Bronchial epithelial cell (primary cell): ENCODE results near the gene PBRM1. TPM values are rescaled to one million over a fixed set of nuclear protein-coding genes. Genes with fewer than 3 reads are reported as not detected.
"Not testable (repeated sequence)": the region's sequence is repeated elsewhere in the genome, so short reads cannot be mapped to it uniquely, and the experiment has no call there.

Source experiments
- DNase-seq: peaks from one replicate; pipeline ENCODE4 v3.0.0-alpha.2; 2010; ENCODE audit warnings: low read depth
- FAIRE-seq: peaks from 2 replicates; lab custom pipeline; 2011; peaks lifted over from hg19 to GRCh38; lab: Jason Lieb, UNC
- H3K27me3 ChIP-seq: 2 replicates; pipeline ENCODE4 v1.5.1; 2011; ENCODE audit warnings: low read length; ENCODE audit not compliant: control insufficient read depth, insufficient read depth
- H3K36me3 ChIP-seq: 2 replicates; pipeline ENCODE4 v1.5.1; 2011; ENCODE audit warnings: low read length; ENCODE audit not compliant: control insufficient read depth, insufficient read depth
- H3K4me3 ChIP-seq: 2 replicates; pipeline ENCODE4 v1.5.1; 2011; ENCODE audit warnings: mild to moderate bottlenecking, low read depth, low read length, control low read depth
- CTCF ChIP-seq: IDR thresholded peaks from 2 replicates; pipeline ENCODE4 v1.5.1; 2011; ENCODE audit warnings: mild to moderate bottlenecking, moderate library complexity, low read length, control low read depth, inconsistent platforms; ENCODE audit not compliant: insufficient read depth, severe bottlenecking
- total RNA-seq: library from RNA; depleted of rRNA; stranded (reverse); fragments of >200 nt; gene quantifications from 2 replicates; pipeline ENCODE4 v1.2.1, GENCODE V29; 2014

PBRM1 gene
- total RNA-seq, 1 donor from 2014 or later, result 95.6 TPM

GRCh38 chr3:52679811-52680210 is 5.9 kb downstream of the PBRM1 start:
- DNase-seq (no peak), FAIRE-seq (no peak)
- Histone ChIP-seq H3K27me3 (no peaks in the 10 kb centered on the region), H3K4me3 (no peak overlapping the region), H3K36me3 (peaks cover 8% of the 10 kb centered on the region)
- no peak for TF ChIP-seq CTCF

- TF ChIP-seq CTCF, result no peak
- DNase-seq (no peak), FAIRE-seq (no peak)
- peaks cover 10% of the 10 kb centered on the region for H3K36me3 ChIP-seq
- no peak overlapping the region for H3K4me3 ChIP-seq
- no peaks in the 10 kb centered on the region for H3K27me3 ChIP-seq
Observed at GRCh38 chr3:52679199-52679538, 6.5 kb downstream of the PBRM1 start.

GRCh38 chr3:52678265-52679198 is 7.2 kb downstream of the PBRM1 start:
- Histone ChIP-seq H3K36me3 (peaks cover 10% of the 10 kb centered on the region), H3K4me3 (no peak overlapping the region), H3K27me3 (no peaks in the 10 kb centered on the region)
- DNase-seq (no peak), FAIRE-seq (no peak)
- no peak for TF ChIP-seq CTCF

- DNase-seq, H3K4me3 ChIP-seq, H3K27me3 ChIP-seq, FAIRE-seq: not testable (repeated sequence)
- peaks cover 10% of the 10 kb centered on the region for H3K36me3 ChIP-seq
Observed at GRCh38 chr3:52676201-52676600, 9.5 kb downstream of the PBRM1 start.

- no peaks in the 10 kb centered on the region for H3K27me3 ChIP-seq
- no peak overlapping the region for H3K4me3 ChIP-seq
- DNase-seq (peak; percentile 29), FAIRE-seq (no peak)
- peaks cover 5% of the 10 kb centered on the region for H3K36me3 ChIP-seq
- no peak for TF ChIP-seq CTCF
Observed at GRCh38 chr3:52671676-52672075, 14.0 kb downstream of the PBRM1 start.

- H3K4me3 ChIP-seq, result no peak overlapping the region
- no peaks in the 10 kb centered on the region for H3K27me3 ChIP-seq
- DNase-seq, result peak; percentile 100
- peak; percentile 93 for FAIRE-seq
- TF ChIP-seq CTCF, result no peak
- H3K36me3 ChIP-seq, result peaks cover 7% of the 10 kb centered on the region
Observed at GRCh38 chr3:52670621-52671521, 14.8 kb downstream of the PBRM1 start.
